ENCODE data around the gene ADIG.

Gene ADIG

GRCh38 chr20:38603286-38603685 lies 22.3 kb downstream of the ADIG start:
- H3K4me1 Mint-ChIP-seq = peaks cover 12% of the 10 kb centered on the region
- DNase-seq = no peak
- H3K9me3 Mint-ChIP-seq = no peaks in the 10 kb centered on the region
- CTCF ChIA-PET = interaction anchor here (1.3 kb wide), 1 partner anchor 30 kb away, joined by 3 read pairs; no protein-coding TSS in a partner anchor
- H3K27ac Mint-ChIP-seq = no peak overlapping the region
- H3K4me3 Mint-ChIP-seq = no peak overlapping the region
- no peaks in the 10 kb centered on the region for H3K36me3 Mint-ChIP-seq
- peaks cover 70% of the 10 kb centered on the region for H3K27me3 Mint-ChIP-seq

GRCh38 chr20:38604873-38605303 lies 23.9 kb downstream of the ADIG start:
- Mint-ChIP-seq H3K27me3 (peaks cover 75% of the 10 kb centered on the region), H3K27ac (no peak overlapping the region), H3K9me3 (no peaks in the 10 kb centered on the region), H3K4me3 (no peak overlapping the region), H3K4me1 (peaks cover 12% of the 10 kb centered on the region), H3K36me3 (no peaks in the 10 kb centered on the region)
- no peak for DNase-seq
- CTCF ChIA-PET = no interaction called here

DNA sequence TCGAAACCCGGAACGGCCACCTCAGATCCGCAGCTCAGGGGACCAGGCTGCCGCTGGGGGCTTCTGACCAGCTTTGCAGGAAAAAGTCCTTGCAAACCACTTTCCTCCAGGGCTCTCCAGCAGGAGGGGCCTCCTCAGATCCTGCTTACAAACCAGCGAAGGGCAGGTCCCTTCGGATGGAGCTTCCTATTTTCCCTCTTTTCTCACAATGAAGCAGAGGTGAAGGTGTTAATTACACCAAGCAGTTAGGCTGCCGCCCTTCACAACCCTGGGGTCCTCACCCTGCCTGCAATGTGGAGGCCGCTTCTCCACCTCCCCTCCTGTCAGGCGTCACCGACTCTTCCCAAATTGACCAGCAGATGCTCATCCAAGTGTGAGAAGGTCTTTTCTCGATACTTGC lies 26.4 kb downstream of the ADIG start:
- peaks cover 56% of the 10 kb centered on the region for H3K27me3 Mint-ChIP-seq
- H3K9me3 Mint-ChIP-seq = no peaks in the 10 kb centered on the region
- H3K4me3 Mint-ChIP-seq = no peak overlapping the region
- no peak for DNase-seq
- no peak overlapping the region for H3K27ac Mint-ChIP-seq
- H3K36me3 Mint-ChIP-seq = no peaks in the 10 kb centered on the region
- H3K4me1 Mint-ChIP-seq = peaks cover 2% of the 10 kb centered on the region
- CTCF ChIA-PET = no interaction called here

DNA sequence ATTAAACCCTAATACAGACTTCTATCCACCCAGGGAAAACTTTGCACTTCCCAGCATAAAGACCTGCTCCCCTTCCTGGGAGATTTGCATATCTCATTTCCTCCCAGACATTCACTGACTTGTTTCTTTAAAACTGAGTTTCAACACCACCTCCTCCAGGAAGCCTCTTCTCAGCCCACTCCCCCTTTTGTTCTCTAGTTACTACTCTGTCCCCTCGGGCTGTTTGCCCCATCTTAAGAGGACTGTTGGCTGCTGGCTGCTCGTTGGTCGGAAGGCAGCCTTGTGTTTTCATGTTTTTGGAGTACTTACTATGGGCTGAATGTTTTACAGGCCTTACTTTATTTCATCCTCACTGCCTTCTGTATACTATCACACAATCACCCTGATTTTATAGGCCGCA lies 27.2 kb downstream of the ADIG start:
- H3K36me3 Mint-ChIP-seq = no peaks in the 10 kb centered on the region
- no peaks in the 10 kb centered on the region for H3K9me3 Mint-ChIP-seq
- peaks cover 51% of the 10 kb centered on the region for H3K27me3 Mint-ChIP-seq
- no peak for DNase-seq
- no peak overlapping the region for H3K4me3 Mint-ChIP-seq
- H3K4me1 Mint-ChIP-seq = no peaks in the 10 kb centered on the region
- CTCF ChIA-PET = no interaction called here
- no peak overlapping the region for H3K27ac Mint-ChIP-seq

- no peaks in the 10 kb centered on the region for H3K9me3 Mint-ChIP-seq
- no peak for DNase-seq
- H3K4me1 Mint-ChIP-seq = no peaks in the 10 kb centered on the region
- H3K27me3 Mint-ChIP-seq = peaks cover 51% of the 10 kb centered on the region
- CTCF ChIA-PET = interaction anchor here (1.4 kb wide), 1 partner anchor 36 kb away, joined by 3 read pairs; no protein-coding TSS in a partner anchor
- no peaks in the 10 kb centered on the region for H3K36me3 Mint-ChIP-seq
- H3K27ac Mint-ChIP-seq = no peak overlapping the region
- H3K4me3 Mint-ChIP-seq = no peak overlapping the region
Observed at GRCh38 chr20:38609815-38610214, 28.8 kb downstream of the ADIG start.

GRCh38 chr20:38610521-38610920 lies 29.5 kb downstream of the ADIG start:
- DNase-seq = no peak
- Mint-ChIP-seq H3K9me3 (no peaks in the 10 kb centered on the region), H3K27me3 (peaks cover 50% of the 10 kb centered on the region), H3K4me1 (no peaks in the 10 kb centered on the region), H3K27ac (no peak overlapping the region), H3K36me3 (no peaks in the 10 kb centered on the region), H3K4me3 (no peak overlapping the region)
- CTCF ChIA-PET = interaction anchor here (1.4 kb wide), 1 partner anchor 35 kb away, joined by 3 read pairs; no protein-coding TSS in a partner anchor

- DNase-seq = no peak
- Mint-ChIP-seq H3K27me3 (peaks cover 52% of the 10 kb centered on the region), H3K36me3 (no peaks in the 10 kb centered on the region), H3K9me3 (no peaks in the 10 kb centered on the region), H3K27ac (no peak overlapping the region), H3K4me1 (no peaks in the 10 kb centered on the region), H3K4me3 (no peak overlapping the region)
- CTCF ChIA-PET = interaction anchor here (1.0 kb wide), 1 partner anchor 14 kb away, joined by 3 read pairs; no protein-coding TSS in a partner anchor
Observed at GRCh38 chr20:38612751-38613515, 31.9 kb downstream of the ADIG start.

DNA sequence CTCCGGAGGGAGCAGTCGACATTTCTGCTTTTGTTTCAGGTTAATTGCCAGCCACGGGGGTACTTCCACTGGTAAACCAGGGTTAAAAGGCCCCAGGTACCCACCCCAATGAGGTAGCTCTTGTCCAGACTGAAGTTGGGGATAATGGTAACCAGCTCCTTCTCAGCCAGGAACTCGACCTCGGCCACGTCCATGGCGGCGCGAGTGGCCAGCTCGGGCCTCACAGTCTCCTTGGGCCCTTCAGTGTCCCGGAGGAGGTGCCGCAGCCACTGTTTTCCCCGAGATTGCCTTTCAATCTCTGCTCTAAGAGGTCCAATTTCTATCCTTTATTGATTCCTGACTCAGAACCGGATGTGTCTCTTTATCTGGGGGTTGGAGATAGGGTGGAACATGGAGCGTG lies 34.3 kb downstream of the ADIG start:
- Mint-ChIP-seq H3K27ac (no peak overlapping the region), H3K36me3 (no peaks in the 10 kb centered on the region), H3K4me1 (no peaks in the 10 kb centered on the region), H3K27me3 (peaks cover 37% of the 10 kb centered on the region), H3K4me3 (no peak overlapping the region), H3K9me3 (no peaks in the 10 kb centered on the region)
- DNase-seq = no peak
- CTCF ChIA-PET = interaction anchor here (0.8 kb wide), 1 partner anchor 17 kb away, joined by 3 read pairs; no protein-coding TSS in a partner anchor

GRCh38 chr20:38616457-38616856 lies 35.5 kb downstream of the ADIG start:
- H3K4me3 Mint-ChIP-seq = no peak overlapping the region
- CTCF ChIA-PET = no interaction called here
- H3K9me3 Mint-ChIP-seq = no peaks in the 10 kb centered on the region
- H3K27me3 Mint-ChIP-seq = peaks cover 43% of the 10 kb centered on the region
- no peak for DNase-seq
- no peak overlapping the region for H3K27ac Mint-ChIP-seq
- no peaks in the 10 kb centered on the region for H3K4me1 Mint-ChIP-seq
- H3K36me3 Mint-ChIP-seq = no peaks in the 10 kb centered on the region

- CTCF ChIA-PET = no interaction called here
- DNase-seq = no peak
- peaks cover 44% of the 10 kb centered on the region for H3K27me3 Mint-ChIP-seq
- H3K4me1 Mint-ChIP-seq = no peaks in the 10 kb centered on the region
- no peak overlapping the region for H3K4me3 Mint-ChIP-seq
- H3K27ac Mint-ChIP-seq = no peak overlapping the region
- H3K36me3 Mint-ChIP-seq = no peaks in the 10 kb centered on the region
- H3K9me3 Mint-ChIP-seq = no peaks in the 10 kb centered on the region
Observed at GRCh38 chr20:38617011-38617829, 36.2 kb downstream of the ADIG start.

GRCh38 chr20:38617830-38618196 lies 36.8 kb downstream of the ADIG start:
- Mint-ChIP-seq H3K27ac (no peak overlapping the region), H3K36me3 (no peaks in the 10 kb centered on the region), H3K4me1 (no peaks in the 10 kb centered on the region), H3K9me3 (no peaks in the 10 kb centered on the region), H3K27me3 (peaks cover 50% of the 10 kb centered on the region), H3K4me3 (no peak overlapping the region)
- CTCF ChIA-PET = no interaction called here
- DNase-seq = no peak

DNA sequence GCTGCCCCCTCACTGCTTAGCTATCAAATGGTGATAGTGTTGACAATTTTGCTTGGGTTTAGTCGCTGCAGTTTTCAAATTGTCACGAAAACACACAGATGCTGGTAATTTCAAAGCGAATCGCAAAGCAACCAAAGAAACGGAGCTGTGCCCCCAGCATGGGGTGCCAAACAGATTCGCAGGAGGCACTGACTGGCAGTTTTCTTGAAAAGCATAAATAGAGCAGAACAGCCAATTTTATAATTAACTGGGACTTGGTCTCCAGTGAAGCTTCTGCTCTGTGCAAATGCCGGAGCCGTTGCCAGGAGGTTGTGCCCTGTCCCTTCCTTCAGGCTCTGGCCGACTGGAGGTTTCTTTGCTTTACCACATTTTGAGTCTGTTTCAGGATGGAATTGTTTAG lies 39.4 kb downstream of the ADIG start:
- no peaks in the 10 kb centered on the region for H3K4me1 Mint-ChIP-seq
- no peak overlapping the region for H3K4me3 Mint-ChIP-seq
- CTCF ChIA-PET = interaction anchor here (1.3 kb wide), 1 partner anchor 21 kb away, joined by 3 read pairs; no protein-coding TSS in a partner anchor
- no peaks in the 10 kb centered on the region for H3K9me3 Mint-ChIP-seq
- no peaks in the 10 kb centered on the region for H3K36me3 Mint-ChIP-seq
- DNase-seq = no peak
- H3K27me3 Mint-ChIP-seq = peaks cover 48% of the 10 kb centered on the region
- no peak overlapping the region for H3K27ac Mint-ChIP-seq

- CTCF ChIA-PET = interaction anchor here (0.6 kb wide), 1 partner anchor 109 kb away, joined by 4 read pairs; no protein-coding TSS in a partner anchor
- H3K4me1 Mint-ChIP-seq = no peaks in the 10 kb centered on the region
- no peaks in the 10 kb centered on the region for H3K36me3 Mint-ChIP-seq
- H3K27me3 Mint-ChIP-seq = peaks cover 32% of the 10 kb centered on the region
- no peak overlapping the region for H3K4me3 Mint-ChIP-seq
- no peak for DNase-seq
- H3K9me3 Mint-ChIP-seq = no peaks in the 10 kb centered on the region
- H3K27ac Mint-ChIP-seq = no peak overlapping the region
Observed at GRCh38 chr20:38623061-38623460, 42.1 kb downstream of the ADIG start.

DNA sequence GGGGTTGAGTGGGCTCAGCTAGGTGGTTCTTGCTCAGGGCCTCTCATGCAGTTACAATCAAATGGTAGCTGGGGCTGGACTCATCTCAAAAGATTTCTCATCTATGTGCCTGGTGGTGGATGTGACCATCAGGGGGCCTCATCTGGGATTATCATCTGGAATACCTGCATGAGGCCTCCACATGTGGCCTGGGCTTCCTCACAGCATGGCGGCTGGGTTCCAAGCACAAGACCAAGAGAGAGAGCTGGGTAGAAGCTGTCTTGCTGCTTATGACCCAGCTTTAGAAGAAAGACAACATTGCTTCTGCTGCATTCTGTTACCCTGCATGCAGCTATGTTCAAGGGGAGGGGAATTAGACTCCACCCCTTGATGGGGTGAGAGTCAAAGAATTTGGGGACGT lies 43.1 kb downstream of the ADIG start:
- CTCF ChIA-PET = no interaction called here
- peaks cover 33% of the 10 kb centered on the region for H3K27me3 Mint-ChIP-seq
- no peaks in the 10 kb centered on the region for H3K36me3 Mint-ChIP-seq
- no peak overlapping the region for H3K4me3 Mint-ChIP-seq
- H3K27ac Mint-ChIP-seq = no peak overlapping the region
- H3K4me1 Mint-ChIP-seq = no peaks in the 10 kb centered on the region
- H3K9me3 Mint-ChIP-seq = no peaks in the 10 kb centered on the region
- no peak for DNase-seq

DNA sequence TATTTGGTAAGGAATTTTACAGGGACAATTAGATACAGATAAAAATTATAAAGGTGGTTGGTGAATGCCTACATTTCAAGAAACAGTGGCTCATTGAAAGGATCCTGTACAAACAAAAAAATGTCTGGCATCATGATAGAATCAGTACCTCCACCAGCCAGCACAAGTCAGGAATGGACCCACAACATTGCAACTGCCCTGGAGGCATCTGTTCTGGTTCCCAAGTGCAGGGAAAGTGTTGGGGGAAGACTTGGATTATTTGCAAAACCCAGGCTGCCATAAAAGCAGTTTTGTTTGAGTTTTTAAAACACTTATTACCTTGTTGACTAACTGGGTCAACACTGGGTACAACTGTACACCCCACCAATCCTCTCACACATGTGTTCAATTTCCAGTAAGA lies 44.9 kb downstream of the ADIG start:
- no peaks in the 10 kb centered on the region for H3K9me3 Mint-ChIP-seq
- no peaks in the 10 kb centered on the region for H3K36me3 Mint-ChIP-seq
- H3K27me3 Mint-ChIP-seq = peaks cover 33% of the 10 kb centered on the region
- no peaks in the 10 kb centered on the region for H3K4me1 Mint-ChIP-seq
- H3K27ac Mint-ChIP-seq = no peak overlapping the region
- DNase-seq = no peak
- no peak overlapping the region for H3K4me3 Mint-ChIP-seq
- CTCF ChIA-PET = no interaction called here
